ENCODE data around the gene TEC. TPM values are rescaled to one million over a fixed set of nuclear protein-coding genes. Genes with fewer than 3 reads are reported as not detected.

TEC gene
- polyA plus RNA-seq, 1 of the 3 experiments (the other 2 are of a cell fraction) = 0.85 TPM

- H3K4me2 ChIP-seq = no peak overlapping the region
- H4K20me1 ChIP-seq (ENCODE audit: insufficient read depth) = no peaks in the 10 kb centered on the region
- no peak overlapping the region for H3K4me3 ChIP-seq (ENCODE audit: low read depth in 2 of 2, low read length in 1 of 2)
- 0 out of 4 replicates have a peak, but pooled peaks cover 0 to 3% of the 10 kb centered on the region in 2 experiments for H3K4me1 ChIP-seq (ENCODE audit: control insufficient read depth in 1 of 2, insufficient read depth in 2 of 2, low read depth in 1 of 2, low read length in 1 of 2)
- POLR2A ChIA-PET = no interaction called here
- H3F3A ChIP-seq (replicated peaks; ENCODE audit: insufficient read depth) = no peaks in the 10 kb centered on the region
- no peak overlapping the region for H3K27ac ChIP-seq (ENCODE audit: low read depth in 2 of 2, low read length in 1 of 2)
- no peak for DNase-seq
- H3K27me3 ChIP-seq (ENCODE audit: insufficient read depth) = no peaks in the 10 kb centered on the region
- H3K9me3 ChIP-seq = no peaks in the 10 kb centered on the region
- 0 out of 2 replicates have a peak, but pooled peaks cover 3% of the 10 kb centered on the region for H3K79me2 ChIP-seq (ENCODE audit: insufficient read depth)
- CTCF ChIA-PET = interaction anchor here (1.5 kb wide), 1 partner anchor 40 kb away, joined by 3 read pairs; no protein-coding TSS in a partner anchor
- 85% methylated on average over 4 of the region's 4 CpGs for WGBS (ENCODE audit: low lambda C conversion rate)
- no peak overlapping the region for H2AFZ ChIP-seq (ENCODE audit: low read depth)
- TF ChIP-seq SMC3 (IDR thresholded peaks at IDR 0.05; ENCODE audit: low read depth, low read length) = no peak
- no peak for TF ChIP-seq USF2 (IDR thresholded peaks at IDR 0.05; ENCODE audit: borderline replicate concordance, low read depth, low read length)
- H3K36me3 ChIP-seq (replicated peaks in 1 of 2; ENCODE audit: control insufficient read depth in 1 of 2, insufficient read depth in 2 of 2, low read length in 1 of 2) = no peaks in the 10 kb centered on the region
- no peaks in the 10 kb centered on the region for H3K9me2 ChIP-seq
- H3K9ac ChIP-seq = no peak overlapping the region
Observed at GRCh38 chr4:48250343-48250742, 19.3 kb downstream of the TEC start.

- WGBS (ENCODE audit: low lambda C conversion rate) = 38% methylated on average over 1 of the region's 1 CpG
- Histone ChIP-seq H3K27ac (ENCODE audit: low read depth in 2 of 2, low read length in 1 of 2) (no peak overlapping the region), H4K20me1 (ENCODE audit: insufficient read depth) (no peaks in the 10 kb centered on the region), H2AFZ (ENCODE audit: low read depth) (no peak overlapping the region), H3K4me2 (no peak overlapping the region), H3K4me1 (ENCODE audit: control insufficient read depth in 1 of 2, insufficient read depth in 2 of 2, low read depth in 1 of 2, low read length in 1 of 2) (0 out of 4 replicates have a peak, but pooled peaks cover 0 to 3% of the 10 kb centered on the region in 2 experiments), H3K36me3 (replicated peaks in 1 of 2; ENCODE audit: control insufficient read depth in 1 of 2, insufficient read depth in 2 of 2, low read length in 1 of 2) (no peaks in the 10 kb centered on the region), H3K9me3 (no peaks in the 10 kb centered on the region), H3K27me3 (ENCODE audit: insufficient read depth) (no peaks in the 10 kb centered on the region), H3K79me2 (ENCODE audit: insufficient read depth) (0 out of 2 replicates have a peak, but pooled peaks cover 3% of the 10 kb centered on the region), H3K9me2 (no peaks in the 10 kb centered on the region), H3F3A (replicated peaks; ENCODE audit: insufficient read depth) (no peaks in the 10 kb centered on the region), H3K4me3 (ENCODE audit: low read depth in 2 of 2, low read length in 1 of 2) (no peak overlapping the region), H3K9ac (no peak overlapping the region)
- TF ChIP-seq TAF1 (IDR thresholded peaks at IDR 0.05; ENCODE audit: borderline replicate concordance, low read depth, low read length) (no peak), ELF1 (IDR thresholded peaks at IDR 0.05) (no peak), FOXJ3 (CRISPR knock-in tag; IDR thresholded peaks at IDR 0.05) (no peak), RFX5 (IDR thresholded peaks at IDR 0.05; ENCODE audit: low read length) (no peak), JUND (IDR thresholded peaks at IDR 0.05) (no peak), FOSL2 (IDR thresholded peaks at IDR 0.05; ENCODE audit: borderline replicate concordance, low read depth) (no peak), RAD21 (IDR thresholded peaks at IDR 0.05; ENCODE audit: low read length) (no peak), POLR2AphosphoS5 (IDR thresholded peaks at IDR 0.05; ENCODE audit: low read depth, low read length) (no peak), NFIC (IDR thresholded peaks at IDR 0.05; ENCODE audit: borderline replicate concordance) (no peak), EP300 (IDR thresholded peaks at IDR 0.05; ENCODE audit: borderline replicate concordance in 1 of 2, low read depth in 1 of 2, low read length in 1 of 2) (no peak)
- TF ChIP-seq, protein P1, sequence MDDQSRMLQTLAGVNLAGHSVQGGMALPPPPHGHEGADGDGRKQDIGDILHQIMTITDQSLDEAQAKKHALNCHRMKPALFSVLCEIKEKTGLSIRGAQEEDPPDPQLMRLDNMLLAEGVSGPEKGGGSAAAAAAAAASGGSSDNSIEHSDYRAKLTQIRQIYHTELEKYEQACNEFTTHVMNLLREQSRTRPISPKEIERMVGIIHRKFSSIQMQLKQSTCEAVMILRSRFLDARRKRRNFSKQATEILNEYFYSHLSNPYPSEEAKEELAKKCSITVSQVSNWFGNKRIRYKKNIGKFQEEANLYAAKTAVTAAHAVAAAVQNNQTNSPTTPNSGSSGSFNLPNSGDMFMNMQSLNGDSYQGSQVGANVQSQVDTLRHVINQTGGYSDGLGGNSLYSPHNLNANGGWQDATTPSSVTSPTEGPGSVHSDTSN (IDR thresholded peaks at IDR 0.05) = no peak
- TF ChIP-seq, protein P2, sequence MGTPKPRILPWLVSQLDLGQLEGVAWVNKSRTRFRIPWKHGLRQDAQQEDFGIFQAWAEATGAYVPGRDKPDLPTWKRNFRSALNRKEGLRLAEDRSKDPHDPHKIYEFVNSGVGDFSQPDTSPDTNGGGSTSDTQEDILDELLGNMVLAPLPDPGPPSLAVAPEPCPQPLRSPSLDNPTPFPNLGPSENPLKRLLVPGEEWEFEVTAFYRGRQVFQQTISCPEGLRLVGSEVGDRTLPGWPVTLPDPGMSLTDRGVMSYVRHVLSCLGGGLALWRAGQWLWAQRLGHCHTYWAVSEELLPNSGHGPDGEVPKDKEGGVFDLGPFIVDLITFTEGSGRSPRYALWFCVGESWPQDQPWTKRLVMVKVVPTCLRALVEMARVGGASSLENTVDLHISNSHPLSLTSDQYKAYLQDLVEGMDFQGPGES (IDR thresholded peaks at IDR 0.05; ENCODE audit: low read depth, low read length) = no peak
- TF ChIP-seq, protein P3, sequence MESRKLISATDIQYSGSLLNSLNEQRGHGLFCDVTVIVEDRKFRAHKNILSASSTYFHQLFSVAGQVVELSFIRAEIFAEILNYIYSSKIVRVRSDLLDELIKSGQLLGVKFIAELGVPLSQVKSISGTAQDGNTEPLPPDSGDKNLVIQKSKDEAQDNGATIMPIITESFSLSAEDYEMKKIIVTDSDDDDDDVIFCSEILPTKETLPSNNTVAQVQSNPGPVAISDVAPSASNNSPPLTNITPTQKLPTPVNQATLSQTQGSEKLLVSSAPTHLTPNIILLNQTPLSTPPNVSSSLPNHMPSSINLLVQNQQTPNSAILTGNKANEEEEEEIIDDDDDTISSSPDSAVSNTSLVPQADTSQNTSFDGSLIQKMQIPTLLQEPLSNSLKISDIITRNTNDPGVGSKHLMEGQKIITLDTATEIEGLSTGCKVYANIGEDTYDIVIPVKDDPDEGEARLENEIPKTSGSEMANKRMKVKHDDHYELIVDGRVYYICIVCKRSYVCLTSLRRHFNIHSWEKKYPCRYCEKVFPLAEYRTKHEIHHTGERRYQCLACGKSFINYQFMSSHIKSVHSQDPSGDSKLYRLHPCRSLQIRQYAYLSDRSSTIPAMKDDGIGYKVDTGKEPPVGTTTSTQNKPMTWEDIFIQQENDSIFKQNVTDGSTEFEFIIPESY (IDR thresholded peaks at IDR 0.05; ENCODE audit: borderline replicate concordance, low read depth) = no peak
- CTCF ChIA-PET = interaction anchor here (1.5 kb wide), 1 partner anchor 41 kb away, joined by 3 read pairs; no protein-coding TSS in a partner anchor
- POLR2A ChIA-PET = no interaction called here
- no peak for DNase-seq
Observed at GRCh38 chr4:48249378-48249777, 20.3 kb downstream of the TEC start.

Measured in SK-N-SH (cell line).